ENCODE results near the gene CCL3.

The CCL3 gene

GRCh38 chr17:36066365-36066985 is 23.5 kb downstream of the CCL3 start:
- H3K27ac Mint-ChIP-seq: no peak overlapping the region

GRCh38 chr17:36063786-36064541 is 26.0 kb downstream of the CCL3 start, which contains the start of gene CCL18:
Gene CCL18, plus strand, starts transcription at chr17:36064272. Its CDS starts 71 bp downstream, at chr17:36064343.
- Mint-ChIP-seq H3K4me3 (no peak within 1 kb of the TSS), H3K27me3 (no peaks in the 10 kb centered on the region), H3K27ac (no peak within 1 kb of the TSS), H3K36me3 (peaks cover 0 to 2% of the 10 kb centered on the region in 2 donors), H3K9me3 (peaks cover 0 to 4% of the 10 kb centered on the region in 2 donors), H3K4me1 (peaks cover 3 to 6% of the 10 kb centered on the region in 2 donors)
- DNase-seq: no peak
- ATAC-seq (replicated peaks): no peak

More at GRCh38 chr17:36066365-36066985, 23.5 kb downstream of the CCL3 start:
- no peak for ATAC-seq (replicated peaks)
- no peak for DNase-seq
- peaks cover 0 to 4% of the 10 kb centered on the region in 2 donors for H3K9me3 Mint-ChIP-seq
- H3K27me3 Mint-ChIP-seq: peaks cover 4 to 6% of the 10 kb centered on the region in 2 donors
- no peak overlapping the region for H3K4me3 Mint-ChIP-seq
- H3K4me1 Mint-ChIP-seq: peaks cover 8 to 12% of the 10 kb centered on the region in 2 donors
- H3K36me3 Mint-ChIP-seq: peaks cover 0 to 2% of the 10 kb centered on the region in 2 donors

GRCh38 chr17:36060816-36061215 is 29.1 kb downstream of the CCL3 start:
- Mint-ChIP-seq H3K36me3 (no peaks in the 10 kb centered on the region), H3K4me1 (peaks cover 3 to 6% of the 10 kb centered on the region in 2 donors), H3K27ac (no peak overlapping the region), H3K4me3 (no peak overlapping the region), H3K27me3 (peaks cover 0 to 10% of the 10 kb centered on the region in 2 donors), H3K9me3 (peaks cover 0 to 4% of the 10 kb centered on the region in 2 donors)
- no peak for DNase-seq
- ATAC-seq (replicated peaks): no peak

GRCh38 chr17:36059406-36059805 is 30.5 kb downstream of the CCL3 start:
- DNase-seq: no peak
- ATAC-seq (replicated peaks): no peak
- H3K27ac Mint-ChIP-seq: no peak overlapping the region
- H3K27me3 Mint-ChIP-seq: peaks cover 0 to 10% of the 10 kb centered on the region in 2 donors
- no peak overlapping the region for H3K4me3 Mint-ChIP-seq
- H3K4me1 Mint-ChIP-seq: peaks cover 5 to 6% of the 10 kb centered on the region in 2 donors
- H3K36me3 Mint-ChIP-seq: no peaks in the 10 kb centered on the region
- peaks cover 0 to 4% of the 10 kb centered on the region in 2 donors for H3K9me3 Mint-ChIP-seq

- ATAC-seq (replicated peaks) (no peak), DNase-seq (no peak)
- peaks cover 0 to 2% of the 10 kb centered on the region in 2 donors for H3K4me1 Mint-ChIP-seq
- no peaks in the 10 kb centered on the region for H3K9me3 Mint-ChIP-seq
- peaks cover 0 to 10% of the 10 kb centered on the region in 2 donors for H3K27me3 Mint-ChIP-seq
- no peaks in the 10 kb centered on the region for H3K36me3 Mint-ChIP-seq
- H3K4me3 Mint-ChIP-seq: no peak overlapping the region
- H3K27ac Mint-ChIP-seq: no peak overlapping the region
Measured at GRCh38 chr17:36057911-36058310, 32.0 kb downstream of the CCL3 start.

- DNase-seq: no peak
- peaks cover 0 to 2% of the 10 kb centered on the region in 2 donors for H3K4me1 Mint-ChIP-seq
- H3K27me3 Mint-ChIP-seq: peaks cover 7 to 10% of the 10 kb centered on the region in 2 donors
- ATAC-seq (replicated peaks): no peak
- H3K9me3 Mint-ChIP-seq: peaks cover 8 to 9% of the 10 kb centered on the region in 2 donors
- peaks cover 0 to 6% of the 10 kb centered on the region in 2 donors for H3K36me3 Mint-ChIP-seq
- no peak overlapping the region for H3K4me3 Mint-ChIP-seq
- H3K27ac Mint-ChIP-seq: no peak overlapping the region
Measured at GRCh38 chr17:36055921-36056520, 33.9 kb downstream of the CCL3 start.

- DNase-seq (no peak), ATAC-seq (replicated peaks) (no peak)
- H3K27ac Mint-ChIP-seq: no peak overlapping the region
- H3K9me3 Mint-ChIP-seq: peaks cover 10 to 11% of the 10 kb centered on the region in 2 donors
- H3K27me3 Mint-ChIP-seq: peaks cover 7 to 10% of the 10 kb centered on the region in 2 donors
- H3K4me3 Mint-ChIP-seq: no peak overlapping the region
- H3K36me3 Mint-ChIP-seq: peaks cover 0 to 8% of the 10 kb centered on the region in 2 donors
- peaks cover 0 to 2% of the 10 kb centered on the region in 2 donors for H3K4me1 Mint-ChIP-seq
Measured at GRCh38 chr17:36055171-36055570, 34.8 kb downstream of the CCL3 start.

GRCh38 chr17:36049643-36050042 is 40.3 kb downstream of the CCL3 start:
- ATAC-seq (replicated peaks) (no peak), DNase-seq (no peak)
- Mint-ChIP-seq H3K36me3 (peaks cover 5 to 17% of the 10 kb centered on the region in 2 donors), H3K27me3 (peaks cover 16 to 27% of the 10 kb centered on the region in 2 donors), H3K4me3 (no peak overlapping the region), H3K4me1 (no peaks in the 10 kb centered on the region), H3K9me3 (peaks cover 14 to 24% of the 10 kb centered on the region in 2 donors), H3K27ac (no peak overlapping the region)

GRCh38 chr17:36048066-36048465 is 41.9 kb downstream of the CCL3 start:
- Mint-ChIP-seq H3K27me3 (peaks cover 22 to 31% of the 10 kb centered on the region in 2 donors), H3K9me3 (peaks cover 14 to 24% of the 10 kb centered on the region in 2 donors), H3K4me1 (no peaks in the 10 kb centered on the region), H3K4me3 (no peak overlapping the region), H3K36me3 (peaks cover 5 to 17% of the 10 kb centered on the region in 2 donors), H3K27ac (no peak overlapping the region)
- DNase-seq (no peak), ATAC-seq (replicated peaks) (no peak)

Data from stimulated activated naive B cell treated with anti-CD40 and anti-IgM and Interleukin-4, amounts not matched to agents 10 μg/mL and 1 μg/mL and 100 μg/mL, for 72 hours (primary cell).